KOPT-K1 (cell line): Measurements from ENCODE around the gene XPNPEP3.
A peak's percentile ranks its signal among the peaks of the same experiment; 100 is the strongest.

ENCODE experiments used
- H3K27ac ChIP-seq: fragments of 200-600 bp; sonication (generic); 2 replicates; pipeline ENCODE4 v1.5.1; 2016; ENCODE audit warnings: antibody characterized with exemption, mild to moderate bottlenecking, low read depth, low read length; ENCODE audit not compliant: poor library complexity, severe bottlenecking
- H3K36me3 ChIP-seq: fragments of 200-600 bp; sonication (generic); 2 replicates; pipeline ENCODE4 v1.5.1; 2017; ENCODE audit warnings: antibody characterized with exemption, mild to moderate bottlenecking, low read length, moderate library complexity; ENCODE audit not compliant: insufficient read depth
- H3K9me3 ChIP-seq: fragments of 200-600 bp; sonication (generic); 2 replicates; pipeline ENCODE4 v1.5.1; 2017; ENCODE audit warnings: antibody characterized with exemption, low read length, mild to moderate bottlenecking; ENCODE audit not compliant: insufficient read depth, poor library complexity, severe bottlenecking

XPNPEP3 gene

GRCh38 chr22:40951795-40952605 lies 95.1 kb downstream of the XPNPEP3 start:
- peaks cover 40% of the 10 kb centered on the region for H3K36me3 ChIP-seq
- H3K9me3 ChIP-seq, result no peaks in the 10 kb centered on the region
- H3K27ac ChIP-seq, result peak overlapping the region; percentile 90

- H3K36me3 ChIP-seq, result peaks cover 55% of the 10 kb centered on the region
- no peaks in the 10 kb centered on the region for H3K9me3 ChIP-seq
- no peak overlapping the region for H3K27ac ChIP-seq
Measured at GRCh38 chr22:40953471-40953870, 96.5 kb downstream of the XPNPEP3 start.

GRCh38 chr22:40954113-40954512 lies 97.2 kb downstream of the XPNPEP3 start:
- H3K36me3 ChIP-seq, result peaks cover 61% of the 10 kb centered on the region

GRCh38 chr22:40955571-40955970 lies 98.6 kb downstream of the XPNPEP3 start:
- Histone ChIP-seq H3K27ac (no peak overlapping the region), H3K9me3 (no peaks in the 10 kb centered on the region), H3K36me3 (peaks cover 76% of the 10 kb centered on the region)

More at GRCh38 chr22:40954113-40954512, 97.2 kb downstream of the XPNPEP3 start:
- Histone ChIP-seq H3K27ac (no peak overlapping the region), H3K9me3 (no peaks in the 10 kb centered on the region)

GRCh38 chr22:40957601-40958000 lies 100.7 kb downstream of the XPNPEP3 start:
- Histone ChIP-seq H3K9me3 (no peaks in the 10 kb centered on the region), H3K27ac (no peak overlapping the region), H3K36me3 (peaks cover 92% of the 10 kb centered on the region)

- H3K27ac ChIP-seq, result no peak overlapping the region
- H3K36me3 ChIP-seq, result peaks cover 96% of the 10 kb centered on the region
- H3K9me3 ChIP-seq, result no peaks in the 10 kb centered on the region
Measured at GRCh38 chr22:40958299-40958698, 101.4 kb downstream of the XPNPEP3 start.

- no peak overlapping the region for H3K27ac ChIP-seq
- H3K36me3 ChIP-seq, result peaks cover 95% of the 10 kb centered on the region
- no peaks in the 10 kb centered on the region for H3K9me3 ChIP-seq
Measured at GRCh38 chr22:40960145-40960544, 103.2 kb downstream of the XPNPEP3 start.

GRCh38 chr22:40965936-40966725 lies 109.2 kb downstream of the XPNPEP3 start:
- no peaks in the 10 kb centered on the region for H3K9me3 ChIP-seq
- H3K27ac ChIP-seq, result no peak overlapping the region
- peaks cover 95% of the 10 kb centered on the region for H3K36me3 ChIP-seq

GRCh38 chr22:40966726-40967085 lies 109.8 kb downstream of the XPNPEP3 start:
- Histone ChIP-seq H3K27ac (no peak overlapping the region), H3K36me3 (peaks cover 96% of the 10 kb centered on the region), H3K9me3 (no peaks in the 10 kb centered on the region)

- Histone ChIP-seq H3K9me3 (no peaks in the 10 kb centered on the region), H3K27ac (no peak overlapping the region), H3K36me3 (peaks cover 96% of the 10 kb centered on the region)
Measured at GRCh38 chr22:40967111-40967760, 110.3 kb downstream of the XPNPEP3 start.

GRCh38 chr22:40972587-40972986 lies 115.6 kb downstream of the XPNPEP3 start:
- Histone ChIP-seq H3K36me3 (peaks cover 60% of the 10 kb centered on the region), H3K9me3 (no peaks in the 10 kb centered on the region), H3K27ac (no peak overlapping the region)

- no peak overlapping the region for H3K27ac ChIP-seq
- H3K9me3 ChIP-seq, result no peaks in the 10 kb centered on the region
- peaks cover 54% of the 10 kb centered on the region for H3K36me3 ChIP-seq
Measured at GRCh38 chr22:40973144-40973543, 116.2 kb downstream of the XPNPEP3 start.

GRCh38 chr22:40975366-40975765 lies 118.4 kb downstream of the XPNPEP3 start:
- no peak overlapping the region for H3K27ac ChIP-seq
- H3K36me3 ChIP-seq, result peaks cover 32% of the 10 kb centered on the region
- H3K9me3 ChIP-seq, result no peaks in the 10 kb centered on the region

- H3K27ac ChIP-seq, result no peak overlapping the region
- peaks cover 16% of the 10 kb centered on the region for H3K36me3 ChIP-seq
- no peaks in the 10 kb centered on the region for H3K9me3 ChIP-seq
Measured at GRCh38 chr22:40976866-40977700, 120.1 kb downstream of the XPNPEP3 start.
